ENCODE results near the gene RABAC1.

The RABAC1 gene

GRCh38 chr19:41930322-41930722 lies 28.8 kb downstream of the RABAC1 start:
- TF ChIP-seq SIN3A (IDR thresholded peaks at IDR 0.05; ENCODE audit: borderline replicate concordance, insufficient read depth, low read length) = no peak
- TF ChIP-seq, protein P1, sequence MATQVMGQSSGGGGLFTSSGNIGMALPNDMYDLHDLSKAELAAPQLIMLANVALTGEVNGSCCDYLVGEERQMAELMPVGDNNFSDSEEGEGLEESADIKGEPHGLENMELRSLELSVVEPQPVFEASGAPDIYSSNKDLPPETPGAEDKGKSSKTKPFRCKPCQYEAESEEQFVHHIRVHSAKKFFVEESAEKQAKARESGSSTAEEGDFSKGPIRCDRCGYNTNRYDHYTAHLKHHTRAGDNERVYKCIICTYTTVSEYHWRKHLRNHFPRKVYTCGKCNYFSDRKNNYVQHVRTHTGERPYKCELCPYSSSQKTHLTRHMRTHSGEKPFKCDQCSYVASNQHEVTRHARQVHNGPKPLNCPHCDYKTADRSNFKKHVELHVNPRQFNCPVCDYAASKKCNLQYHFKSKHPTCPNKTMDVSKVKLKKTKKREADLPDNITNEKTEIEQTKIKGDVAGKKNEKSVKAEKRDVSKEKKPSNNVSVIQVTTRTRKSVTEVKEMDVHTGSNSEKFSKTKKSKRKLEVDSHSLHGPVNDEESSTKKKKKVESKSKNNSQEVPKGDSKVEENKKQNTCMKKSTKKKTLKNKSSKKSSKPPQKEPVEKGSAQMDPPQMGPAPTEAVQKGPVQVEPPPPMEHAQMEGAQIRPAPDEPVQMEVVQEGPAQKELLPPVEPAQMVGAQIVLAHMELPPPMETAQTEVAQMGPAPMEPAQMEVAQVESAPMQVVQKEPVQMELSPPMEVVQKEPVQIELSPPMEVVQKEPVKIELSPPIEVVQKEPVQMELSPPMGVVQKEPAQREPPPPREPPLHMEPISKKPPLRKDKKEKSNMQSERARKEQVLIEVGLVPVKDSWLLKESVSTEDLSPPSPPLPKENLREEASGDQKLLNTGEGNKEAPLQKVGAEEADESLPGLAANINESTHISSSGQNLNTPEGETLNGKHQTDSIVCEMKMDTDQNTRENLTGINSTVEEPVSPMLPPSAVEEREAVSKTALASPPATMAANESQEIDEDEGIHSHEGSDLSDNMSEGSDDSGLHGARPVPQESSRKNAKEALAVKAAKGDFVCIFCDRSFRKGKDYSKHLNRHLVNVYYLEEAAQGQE (IDR thresholded peaks at IDR 0.05; ENCODE audit: insufficient read depth in 1 of 2, low read depth in 2 of 2, low read length in 2 of 2) = no peak
- TF ChIP-seq POLR2AphosphoS5 (IDR thresholded peaks at IDR 0.05; ENCODE audit: low read depth, low read length) = no peak
- TF ChIP-seq TAF1 (IDR thresholded peaks at IDR 0.05; ENCODE audit: borderline replicate concordance, insufficient read depth, low read length) = no peak
- no peak for TF ChIP-seq FOXP2 (optimal IDR thresholded peaks at IDR 0.05; ENCODE audit: borderline replicate concordance, extremely low read depth, extremely low read length, insufficient read depth)

DNA sequence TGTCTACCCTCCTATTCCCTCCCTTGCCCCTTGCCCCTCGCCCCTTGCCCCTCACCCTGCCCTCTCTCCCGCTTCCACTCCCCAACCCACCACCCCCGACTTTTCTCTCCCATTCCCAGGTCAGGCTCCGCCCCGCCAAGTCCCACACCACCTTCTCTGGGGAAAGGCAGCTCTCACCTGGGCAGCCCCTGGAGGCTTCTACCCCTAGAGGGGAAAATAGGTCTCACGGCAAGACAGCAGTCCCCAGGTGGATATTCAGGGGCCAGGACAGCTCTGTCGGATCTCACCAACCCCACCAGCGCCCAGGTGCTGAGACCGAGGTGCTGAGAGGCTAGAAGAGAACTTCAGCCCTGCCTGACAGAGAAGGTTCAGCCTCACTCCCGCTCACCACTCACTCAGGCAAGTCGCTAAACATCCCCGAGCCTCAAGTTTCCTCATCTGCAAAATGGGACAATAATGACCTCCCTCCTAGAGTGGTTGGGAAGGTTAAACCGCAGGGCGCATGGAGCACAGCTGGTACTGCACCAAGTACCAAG lies 29.5 kb downstream of the RABAC1 start:
- TF ChIP-seq POLR2AphosphoS5 (IDR thresholded peaks at IDR 0.05; ENCODE audit: low read depth, low read length) (no peak), FOXP2 (optimal IDR thresholded peaks at IDR 0.05; ENCODE audit: borderline replicate concordance, extremely low read depth, extremely low read length, insufficient read depth) (no peak), TAF1 (IDR thresholded peaks at IDR 0.05; ENCODE audit: borderline replicate concordance, insufficient read depth, low read length) (no peak), SIN3A (IDR thresholded peaks at IDR 0.05; ENCODE audit: borderline replicate concordance, insufficient read depth, low read length) (no peak)
- TF ChIP-seq, protein P1 (IDR thresholded peaks at IDR 0.05; ENCODE audit: insufficient read depth in 1 of 2, low read depth in 2 of 2, low read length in 2 of 2) = no peak

DNA sequence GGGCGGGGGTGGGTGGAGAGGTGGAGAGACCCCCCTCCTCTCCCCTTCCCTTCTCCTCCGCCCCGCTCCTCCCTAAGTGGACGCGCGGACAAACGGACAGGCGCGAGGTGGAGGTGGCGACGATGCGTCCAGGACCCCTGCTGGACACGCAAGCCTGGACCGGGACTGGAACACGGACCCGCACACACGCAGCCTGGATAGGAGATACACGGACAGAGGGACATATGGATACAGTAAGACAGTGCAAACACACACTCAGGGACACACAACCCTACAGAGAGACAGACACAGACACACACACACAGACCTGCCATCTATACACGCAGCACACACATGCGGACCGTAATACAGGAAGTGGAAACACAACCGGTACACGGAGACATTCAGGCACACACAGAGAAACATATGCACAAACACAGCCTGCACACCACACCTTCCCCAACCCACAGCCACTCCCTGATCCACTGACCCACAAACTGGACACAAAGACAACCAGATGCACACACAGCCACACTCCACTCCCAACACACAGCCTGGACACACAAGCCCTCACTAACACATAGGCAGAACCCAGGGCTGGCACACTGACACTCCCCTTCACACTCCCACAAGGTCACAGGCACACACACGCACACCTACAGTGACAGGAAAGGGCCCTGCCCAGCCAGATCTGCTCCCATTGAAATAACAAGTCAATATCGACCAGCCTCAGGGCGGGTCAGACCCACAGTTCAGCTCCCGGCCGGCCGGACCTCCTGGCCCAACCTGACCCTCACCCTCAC lies 30.2 kb downstream of the RABAC1 start:
- no peak for TF ChIP-seq TAF1 (IDR thresholded peaks at IDR 0.05; ENCODE audit: borderline replicate concordance, insufficient read depth, low read length)
- TF ChIP-seq SIN3A (IDR thresholded peaks at IDR 0.05; ENCODE audit: borderline replicate concordance, insufficient read depth, low read length) = no peak
- TF ChIP-seq, protein P1 (IDR thresholded peaks at IDR 0.05; ENCODE audit: insufficient read depth in 1 of 2, low read depth in 2 of 2, low read length in 2 of 2) = no peak
- no peak for TF ChIP-seq POLR2AphosphoS5 (IDR thresholded peaks at IDR 0.05; ENCODE audit: low read depth, low read length)
- no peak for TF ChIP-seq FOXP2 (optimal IDR thresholded peaks at IDR 0.05; ENCODE audit: borderline replicate concordance, extremely low read depth, extremely low read length, insufficient read depth)

DNA sequence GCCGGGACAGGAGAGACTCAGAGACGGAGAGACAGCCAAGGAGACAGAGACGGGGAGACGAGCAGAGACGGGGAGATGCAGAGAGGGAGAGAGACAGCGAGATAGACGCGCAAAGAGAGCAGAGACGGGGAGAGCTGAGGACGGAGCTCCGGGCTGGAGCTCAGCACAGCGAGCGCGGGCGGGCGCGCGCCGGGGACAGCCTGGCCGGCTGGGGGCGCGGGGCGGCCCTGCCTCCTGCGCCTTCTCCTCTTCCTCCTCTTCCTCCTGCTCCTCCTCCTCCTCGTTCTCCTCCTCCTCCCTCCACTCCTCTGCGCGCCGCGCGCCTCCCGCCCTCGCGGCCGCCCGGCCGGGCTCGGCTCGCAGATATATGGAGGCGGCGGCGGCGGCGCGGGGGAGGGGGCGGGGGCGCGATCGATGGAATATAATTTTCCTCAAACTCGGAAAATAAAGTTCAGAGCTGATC lies 30.9 kb downstream of the RABAC1 start, which contains the start of gene ERFL:
Gene ERFL (minus strand): TSS at position 229 of the 463 bp plus-strand sequence. CDS start 15,530 bp downstream, outside the sequence.
- TF ChIP-seq POLR2AphosphoS5 (IDR thresholded peaks at IDR 0.05; ENCODE audit: low read depth, low read length) (no peak), TAF1 (IDR thresholded peaks at IDR 0.05; ENCODE audit: borderline replicate concordance, insufficient read depth, low read length) (no peak), SIN3A (IDR thresholded peaks at IDR 0.05; ENCODE audit: borderline replicate concordance, insufficient read depth, low read length) (no peak), FOXP2 (optimal IDR thresholded peaks at IDR 0.05; ENCODE audit: borderline replicate concordance, extremely low read depth, extremely low read length, insufficient read depth) (no peak)
- TF ChIP-seq, protein P1 (IDR thresholded peaks at IDR 0.05; ENCODE audit: insufficient read depth in 1 of 2, low read depth in 2 of 2, low read length in 2 of 2) = no peak
